Panc1 (cell line): ENCODE results near the gene TRPV5. TPM values are rescaled to one million over a fixed set of nuclear protein-coding genes. Genes with fewer than 3 reads are reported as not detected.

Experiments
- ATAC-seq: fragments of 200-7000 bp; cut with Tn5 transposase; 2 replicates; pipeline ENCODE4 v1.9.1; 2020; ENCODE audit warnings: mild to moderate bottlenecking, moderate library complexity
- BruUV-seq: library from RNA; stranded (reverse); fragments of 400-500 nt; replicated peaks from 2 replicates; lab custom pipeline; 2021; lab: Mats Ljungman, UMichigan
- CTCF ChIA-PET: fragments of 300-600 bp; sonication (Branson Sonifier 250); formaldehyde crosslinking; loops from one replicate; lab custom pipeline; 2022; ENCODE audit warnings: antibody characterized with exemption; lab: Charles Lee
- POLR2A ChIA-PET: fragments of 300-600 bp; sonication (Branson Sonifier 250); formaldehyde crosslinking; loops from one replicate; lab custom pipeline; 2022; ENCODE audit warnings: antibody characterized with exemption; lab: Charles Lee
- DNase-seq: peaks from one replicate; pipeline ENCODE4 v3.0.0-alpha.2; 2010; ENCODE audit warnings: low read depth, low spot score
- H3K27ac ChIP-seq: 2 replicates; pipeline ENCODE4 v1.5.1; 2011; ENCODE audit warnings: mild to moderate bottlenecking, low read length, inconsistent platforms
- H3K27me3 ChIP-seq: fragments of 200-500 bp; sonication (Bioruptor generic); 2 replicates; pipeline ENCODE4 v1.6.0; 2014; ENCODE audit warnings: low read length, inconsistent platforms; ENCODE audit not compliant: control insufficient read depth, insufficient read depth
- H3K36me3 ChIP-seq: fragments of 200-500 bp; sonication (Bioruptor generic); 2 replicates; pipeline ENCODE4 v1.5.1; 2014; ENCODE audit warnings: inconsistent platforms, mild to moderate bottlenecking, low read length, moderate library complexity; ENCODE audit not compliant: control insufficient read depth, insufficient read depth
- H3K4me1 ChIP-seq: 2 replicates; pipeline ENCODE4 v1.5.1; 2011; ENCODE audit warnings: inconsistent platforms, mild to moderate bottlenecking, low read length, moderate library complexity; ENCODE audit not compliant: control insufficient read depth, insufficient read depth
- H3K4me3 ChIP-seq, 2 experiments: 2 replicates each; pipeline ENCODE4 v1.5.1; 2011 to 2012; ENCODE audit warnings: low read depth in 2 of 2, low read length in 2 of 2, mild to moderate bottlenecking in 2 of 2, inconsistent platforms in 1 of 2, moderate library complexity in 1 of 2
- H3K9me3 ChIP-seq: fragments of 200-500 bp; sonication (Bioruptor generic); 2 replicates; pipeline ENCODE4 v1.5.1; 2014; ENCODE audit warnings: low read depth, mild to moderate bottlenecking, inconsistent platforms, low read length, moderate library complexity; ENCODE audit not compliant: control insufficient read depth, insufficient read depth
- CTCF ChIP-seq: fragments of 450-650 bp; IDR thresholded peaks from 2 replicates; pipeline ENCODE4 v1.5.1; 2017; ENCODE audit warnings: mild to moderate bottlenecking
- POLR2AphosphoS5 ChIP-seq: IDR thresholded peaks from 2 replicates; pipeline ENCODE4 v1.6.1; 2012; ENCODE audit warnings: mild to moderate bottlenecking, low read depth, low read length, moderate library complexity
- REST ChIP-seq, 2 experiments: IDR thresholded peaks; 2 replicates each; pipeline ENCODE4 v1.6.1; 2011 to 2012; ENCODE audit warnings: low read depth in 2 of 2, control low read depth in 1 of 2, low read length in 1 of 2, mild to moderate bottlenecking in 1 of 2, moderate library complexity in 1 of 2; ENCODE audit not compliant: insufficient read depth in 1 of 2
- SIN3A ChIP-seq: IDR thresholded peaks from 2 replicates; pipeline ENCODE4 v1.6.1; 2012; ENCODE audit warnings: low read depth, mild to moderate bottlenecking, low read length, moderate library complexity, borderline replicate concordance; ENCODE audit not compliant: insufficient read depth
- TCF7L2 ChIP-seq: IDR thresholded peaks from 2 replicates; pipeline ENCODE4 v1.6.1; 2011; ENCODE audit warnings: mild to moderate bottlenecking, low read depth, low read length, inconsistent platforms
- in situ Hi-C: cut with HindIII; loops from 2 replicates; pipeline ENCODE4 v1.10.0; 2016; ENCODE audit warnings: low sequenced_read_pairs, low pct_unique_long_range_greater_than_20kb
- intact Hi-C: fragments of 100-400 bp; cut with micrococcal nuclease; formaldehyde crosslinking; loops from one replicate; pipeline ENCODE4 v1.10.0; 2022; ENCODE audit not compliant: unreplicated experiment
- total RNA-seq: library from RNA; stranded (reverse); gene quantifications from one replicate; pipeline ENCODE4 v1.2.1, GENCODE V29; 2021; ENCODE audit not compliant: unreplicated experiment

The TRPV5 gene
- total RNA-seq, 1 experiment from 2014 or later = not detected

GRCh38 chr7:142962991-142963390 is 29.4 kb upstream of the TRPV5 start:
- no TSS peak for BruUV-seq
- intact Hi-C loops (no loop called here), in situ Hi-C loops (no loop called here)
- Histone ChIP-seq H3K4me1 (no peaks in the 10 kb centered on the region), H3K9me3 (no peaks in the 10 kb centered on the region), H3K27me3 (no peaks in the 10 kb centered on the region), H3K27ac (no peak overlapping the region), H3K36me3 (no peaks in the 10 kb centered on the region), H3K4me3 (no peak overlapping the region)
- DNase-seq (no peak), ATAC-seq (no peak)
- CTCF ChIA-PET = no interaction called here
- POLR2A ChIA-PET = no interaction called here
- TF ChIP-seq POLR2AphosphoS5 = no peak
- no peak for TF ChIP-seq REST (IDR thresholded peaks at IDR 0.05; ENCODE audit: insufficient read depth in 1 of 2, low read depth in 2 of 2, low read length in 1 of 2)
- no peak for TF ChIP-seq CTCF
- TF ChIP-seq SIN3A = no peak
- TF ChIP-seq TCF7L2 = no peak

GRCh38 chr7:142961973-142962926 is 28.7 kb upstream of the TRPV5 start, which contains the start of gene KEL:
KEL (minus strand) TSS chr7:142962363; CDS start chr7:142962206, 157 bp downstream.
- intact Hi-C loops = no loop called here
- CTCF ChIA-PET = no interaction called here
- in situ Hi-C loops = no loop called here

More at GRCh38 chr7:142961973-142962926, 28.7 kb upstream of the TRPV5 start, which contains the start of gene KEL:
- H3K27ac ChIP-seq = no peak within 1 kb of the TSS
- no peak for TF ChIP-seq TCF7L2
- TF ChIP-seq POLR2AphosphoS5 = no peak
- TF ChIP-seq CTCF = no peak
- TF ChIP-seq SIN3A = no peak
- no peak for TF ChIP-seq REST (IDR thresholded peaks at IDR 0.05; ENCODE audit: insufficient read depth in 1 of 2, low read depth in 2 of 2, low read length in 1 of 2)
- no peaks in the 10 kb centered on the region for H3K36me3 ChIP-seq
- ATAC-seq = no peak
- no peaks in the 10 kb centered on the region for H3K9me3 ChIP-seq
- DNase-seq = no peak
- no peaks in the 10 kb centered on the region for H3K27me3 ChIP-seq
- no peak within 1 kb of the TSS for H3K4me3 ChIP-seq
- no TSS peak for BruUV-seq
- H3K4me1 ChIP-seq = no peaks in the 10 kb centered on the region
- POLR2A ChIA-PET = no interaction called here
